ENCODE data around the gene SOX6. TPM values are rescaled to one million over a fixed set of nuclear protein-coding genes. Genes with fewer than 3 reads are reported as not detected.

Gene SOX6
- total RNA-seq, 1 experiment from 2014 or later: 5.1 TPM

DNA sequence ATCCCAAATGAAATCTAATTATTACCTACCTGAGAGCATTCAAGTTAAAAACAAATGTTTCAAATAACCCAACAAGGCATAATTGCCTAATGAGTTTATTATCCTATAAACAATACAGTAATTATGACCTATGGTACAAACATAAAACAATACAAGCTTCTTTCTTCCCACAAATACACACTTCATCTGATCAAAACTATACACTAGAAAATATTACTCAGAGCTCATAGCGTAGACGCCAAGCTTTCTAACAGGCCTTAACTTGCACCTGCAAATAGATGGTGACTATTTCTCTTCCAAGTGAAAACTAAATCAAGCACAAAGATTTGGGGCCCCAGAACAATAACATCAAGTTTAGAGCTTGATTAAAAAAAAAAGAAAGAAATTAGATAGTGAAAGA is 78.1 kb downstream of the SOX6 start:
- Histone ChIP-seq H3K79me2 (ENCODE audit: low read depth) (no peaks in the 10 kb centered on the region), H3K9me2 (ENCODE audit: insufficient read depth) (no peaks in the 10 kb centered on the region), H2AFZ (no peak overlapping the region), H3K9me3 (ENCODE audit: insufficient read depth, low read depth) (no peaks in the 10 kb centered on the region), H3K27me3 (ENCODE audit: insufficient read depth, low read depth) (no peaks in the 10 kb centered on the region), H3K4me3 (no peak overlapping the region), H3K36me3 (ENCODE audit: low read depth) (no peaks in the 10 kb centered on the region), H4K20me1 (ENCODE audit: insufficient read depth) (no peaks in the 10 kb centered on the region), H3K4me1 (replicated peaks; ENCODE audit: insufficient read depth) (no peaks in the 10 kb centered on the region), H3K4me2 (no peak overlapping the region), H3K27ac (no peak overlapping the region), H3F3A (ENCODE audit: insufficient read depth, low read depth) (no peaks in the 10 kb centered on the region)
- ChIA-PET POLR2A (ENCODE audit: unreplicated experiment) (no interaction called here), CTCF (no interaction called here)
- no TSS peak for BruUV-seq (replicated peaks)
- TF ChIP-seq, protein P1, sequence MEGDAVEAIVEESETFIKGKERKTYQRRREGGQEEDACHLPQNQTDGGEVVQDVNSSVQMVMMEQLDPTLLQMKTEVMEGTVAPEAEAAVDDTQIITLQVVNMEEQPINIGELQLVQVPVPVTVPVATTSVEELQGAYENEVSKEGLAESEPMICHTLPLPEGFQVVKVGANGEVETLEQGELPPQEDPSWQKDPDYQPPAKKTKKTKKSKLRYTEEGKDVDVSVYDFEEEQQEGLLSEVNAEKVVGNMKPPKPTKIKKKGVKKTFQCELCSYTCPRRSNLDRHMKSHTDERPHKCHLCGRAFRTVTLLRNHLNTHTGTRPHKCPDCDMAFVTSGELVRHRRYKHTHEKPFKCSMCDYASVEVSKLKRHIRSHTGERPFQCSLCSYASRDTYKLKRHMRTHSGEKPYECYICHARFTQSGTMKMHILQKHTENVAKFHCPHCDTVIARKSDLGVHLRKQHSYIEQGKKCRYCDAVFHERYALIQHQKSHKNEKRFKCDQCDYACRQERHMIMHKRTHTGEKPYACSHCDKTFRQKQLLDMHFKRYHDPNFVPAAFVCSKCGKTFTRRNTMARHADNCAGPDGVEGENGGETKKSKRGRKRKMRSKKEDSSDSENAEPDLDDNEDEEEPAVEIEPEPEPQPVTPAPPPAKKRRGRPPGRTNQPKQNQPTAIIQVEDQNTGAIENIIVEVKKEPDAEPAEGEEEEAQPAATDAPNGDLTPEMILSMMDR (conservative IDR thresholded peaks at IDR 0.05): no peak
- TF ChIP-seq EZH2 (IDR thresholded peaks at IDR 0.05; ENCODE audit: low read depth): no peak
- no peak for DNase-seq
- intact Hi-C loops (cut with micrococcal nuclease; ENCODE audit: unreplicated experiment): no loop called here

DNA sequence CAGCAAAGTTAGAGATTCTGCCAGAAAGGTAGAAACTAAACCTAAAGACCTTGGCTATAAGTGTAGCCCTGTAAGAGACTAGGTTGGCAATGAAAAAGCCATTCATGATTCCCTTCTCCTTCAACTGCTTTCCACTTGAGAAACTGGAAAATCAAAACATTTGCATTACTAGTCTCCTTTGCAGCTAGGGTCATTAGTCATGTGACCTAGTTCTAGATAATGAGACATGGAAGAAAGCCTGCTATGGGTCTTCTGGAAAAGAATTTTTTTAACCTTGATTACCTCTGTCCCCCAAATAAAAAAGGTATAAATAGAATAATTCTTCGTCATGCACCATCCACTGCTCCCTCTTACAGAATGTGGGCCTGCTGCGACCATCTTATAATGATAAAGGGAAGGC is 80.1 kb downstream of the SOX6 start:
- H4K20me1 ChIP-seq (ENCODE audit: insufficient read depth): no peaks in the 10 kb centered on the region
- no peak overlapping the region for H3K27ac ChIP-seq
- no peaks in the 10 kb centered on the region for H3K36me3 ChIP-seq (ENCODE audit: low read depth)
- ChIA-PET CTCF (no interaction called here), POLR2A (ENCODE audit: unreplicated experiment) (no interaction called here)
- H2AFZ ChIP-seq: no peak overlapping the region
- H3K27me3 ChIP-seq (ENCODE audit: insufficient read depth, low read depth): no peaks in the 10 kb centered on the region
- no peaks in the 10 kb centered on the region for H3K9me2 ChIP-seq (ENCODE audit: insufficient read depth)
- no peaks in the 10 kb centered on the region for H3K9me3 ChIP-seq (ENCODE audit: insufficient read depth, low read depth)
- H3K79me2 ChIP-seq (ENCODE audit: low read depth): no peaks in the 10 kb centered on the region
- H3K4me3 ChIP-seq: no peak overlapping the region
- intact Hi-C loops (cut with micrococcal nuclease; ENCODE audit: unreplicated experiment): no loop called here
- DNase-seq: no peak
- no peaks in the 10 kb centered on the region for H3F3A ChIP-seq (ENCODE audit: insufficient read depth, low read depth)
- BruUV-seq (replicated peaks): no TSS peak
- no peaks in the 10 kb centered on the region for H3K4me1 ChIP-seq (replicated peaks; ENCODE audit: insufficient read depth)
- H3K4me2 ChIP-seq: no peak overlapping the region
- TF ChIP-seq, protein P1 (conservative IDR thresholded peaks at IDR 0.05): no peak
- no peak for TF ChIP-seq EZH2 (IDR thresholded peaks at IDR 0.05; ENCODE audit: low read depth)

DNA sequence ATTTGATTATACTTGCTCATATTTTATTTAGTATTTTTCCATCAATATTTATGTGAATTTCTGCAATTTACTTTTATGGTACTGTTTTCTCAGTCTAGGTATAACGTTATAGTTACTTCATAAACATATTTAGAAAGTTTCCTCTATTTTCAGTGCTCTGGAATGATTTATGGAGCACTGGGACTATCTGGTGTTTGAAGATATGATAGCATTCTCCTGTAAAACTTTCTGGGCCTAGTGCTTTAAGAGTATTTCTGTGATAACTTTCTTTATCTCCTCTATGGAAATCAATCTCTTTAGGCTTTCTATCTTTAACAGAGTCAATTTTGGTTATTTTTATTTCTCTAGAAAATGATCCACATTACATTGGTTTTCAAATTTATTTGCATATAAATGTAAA is 85.1 kb downstream of the SOX6 start:
- H4K20me1 ChIP-seq (ENCODE audit: insufficient read depth): no peaks in the 10 kb centered on the region
- H3K27me3 ChIP-seq (ENCODE audit: insufficient read depth, low read depth): no peaks in the 10 kb centered on the region
- H3K4me3 ChIP-seq: no peak overlapping the region
- H3K9me3 ChIP-seq (ENCODE audit: insufficient read depth, low read depth): no peaks in the 10 kb centered on the region
- ChIA-PET CTCF (no interaction called here), POLR2A (ENCODE audit: unreplicated experiment) (no interaction called here)
- intact Hi-C loops (cut with micrococcal nuclease; ENCODE audit: unreplicated experiment): no loop called here
- H3K9me2 ChIP-seq (ENCODE audit: insufficient read depth): no peaks in the 10 kb centered on the region
- BruUV-seq (replicated peaks): no TSS peak
- no peaks in the 10 kb centered on the region for H3K79me2 ChIP-seq (ENCODE audit: low read depth)
- H3K27ac ChIP-seq: no peak overlapping the region
- H3K4me2 ChIP-seq: no peak overlapping the region
- H3K4me1 ChIP-seq (replicated peaks; ENCODE audit: insufficient read depth): no peaks in the 10 kb centered on the region
- DNase-seq: no peak
- H2AFZ ChIP-seq: no peak overlapping the region
- no peaks in the 10 kb centered on the region for H3F3A ChIP-seq (ENCODE audit: insufficient read depth, low read depth)
- H3K36me3 ChIP-seq (ENCODE audit: low read depth): no peaks in the 10 kb centered on the region
- TF ChIP-seq, protein P1 (conservative IDR thresholded peaks at IDR 0.05): no peak
- no peak for TF ChIP-seq EZH2 (IDR thresholded peaks at IDR 0.05; ENCODE audit: low read depth)
